HG03280 (cell line): ENCODE data around the gene CMTM2.
A peak's percentile ranks its signal among the peaks of the same experiment; 100 is the strongest.
"Not testable (repeated sequence)": the region's sequence is repeated elsewhere in the genome, so short reads cannot be mapped to it uniquely, and the experiment has no call there.

Experiments used
- ATAC-seq: cut with Tn5 transposase; IDR thresholded peaks from one replicate; pipeline ENCODE4 v1.9.1; 2021; ENCODE audit warnings: mild to moderate bottlenecking, moderate library complexity; ENCODE audit not compliant: unreplicated experiment

Gene CMTM2

GRCh38 chr16:66552286-66553177, 26.7 kb upstream of the CMTM2 start, which contains the start of gene CKLF:
Gene CKLF (plus strand): TSS chr16:66552576. CDS start chr16:66552716, 140 bp downstream.
- peak; percentile 66 for ATAC-seq

GRCh38 chr16:66553223-66553622, 26.0 kb upstream of the CMTM2 start:
- no peak for ATAC-seq

GRCh38 chr16:66554021-66554420, 25.2 kb upstream of the CMTM2 start:
- no peak for ATAC-seq

- no peak for ATAC-seq
Measured at GRCh38 chr16:66554495-66554894, 24.8 kb upstream of the CMTM2 start.

GRCh38 chr16:66560107-66560506, 19.2 kb upstream of the CMTM2 start:
- no peak for ATAC-seq

GRCh38 chr16:66561381-66562080, 17.7 kb upstream of the CMTM2 start:
- no peak for ATAC-seq

- ATAC-seq, result no peak
Measured at GRCh38 chr16:66562409-66562808, 16.9 kb upstream of the CMTM2 start.

- ATAC-seq, result no peak
Measured at GRCh38 chr16:66562986-66563385, 16.3 kb upstream of the CMTM2 start.

- ATAC-seq, result no peak
Measured at GRCh38 chr16:66563574-66564334, 15.5 kb upstream of the CMTM2 start.

GRCh38 chr16:66566051-66566901, 13.0 kb upstream of the CMTM2 start, which contains the start of gene CMTM1:
Gene CMTM1 (plus strand): TSS chr16:66566439. CDS start chr16:66566514, 75 bp downstream.
- no peak for ATAC-seq

- ATAC-seq, result not testable (repeated sequence)
Measured at GRCh38 chr16:66567270-66567669, 12.0 kb upstream of the CMTM2 start.

- ATAC-seq, result no peak
Measured at GRCh38 chr16:66568355-66568754, 10.9 kb upstream of the CMTM2 start.

- ATAC-seq, result no peak
Measured at GRCh38 chr16:66569131-66569530, 10.1 kb upstream of the CMTM2 start.

- ATAC-seq, result no peak
Measured at GRCh38 chr16:66569827-66570405, 9.3 kb upstream of the CMTM2 start.

GRCh38 chr16:66572356-66572755, 6.9 kb upstream of the CMTM2 start:
- no peak for ATAC-seq

GRCh38 chr16:66574081-66574480, 5.2 kb upstream of the CMTM2 start:
- ATAC-seq, result no peak

- ATAC-seq, result no peak
Measured at GRCh38 chr16:66574531-66574930, 4.7 kb upstream of the CMTM2 start.

- no peak for ATAC-seq
Measured at GRCh38 chr16:66575060-66575459, 4.2 kb upstream of the CMTM2 start.

GRCh38 chr16:66576296-66576695, 3.0 kb upstream of the CMTM2 start:
- no peak for ATAC-seq
